Uterus (tissue), 2 donors: ENCODE data around the gene SESN2.

Experiments
- CTCF ChIP-seq, 4 experiments: fragments of 200-600 bp in 2 of 4; fragments of 450-650 bp in 2 of 4; sonication (generic) in 2 of 4; IDR thresholded peaks; one replicate each; pipeline ENCODE4 v1.5.1; 2016 to 2019; ENCODE audit warnings: antibody characterized with exemption in 4 of 4, mild to moderate bottlenecking in 2 of 4, moderate library complexity in 1 of 4
- POLR2A ChIP-seq, 2 donors: fragments of 450-650 bp; IDR thresholded peaks; one replicate each; pipeline ENCODE4 v1.6.1; 2016; ENCODE audit warnings: antibody characterized with exemption in 2 of 2, mild to moderate bottlenecking in 1 of 2, moderate library complexity in 1 of 2

GRCh38 chr1:28265577-28265976, 6.3 kb downstream of the SESN2 start:
- TF ChIP-seq CTCF (IDR thresholded peaks at IDR 0.05) (no peak), POLR2A (IDR thresholded peaks at IDR 0.05) (no peak)
